ENCODE results near the gene ECI1. TPM values are rescaled to one million over a fixed set of nuclear protein-coding genes. Genes with fewer than 3 reads are reported as not detected.

The ECI1 gene
- total RNA-seq, 2 donors from 2014 or later = 71.8 to 108 TPM

GRCh38 chr16:2200313-2200712 is 51.1 kb downstream of the ECI1 start:
- Histone ChIP-seq H3K4me3 (no peak overlapping the region), H3K9me3 (no peaks in the 10 kb centered on the region), H3K27me3 (peaks cover 0 to 6% of the 10 kb centered on the region in 2 donors), H3K36me3 (no peaks in the 10 kb centered on the region), H3K4me1 (peaks cover 0 to 12% of the 10 kb centered on the region in 2 donors), H3K27ac (no peak overlapping the region)
- no peak for DNase-seq (ENCODE audit: low spot score)
- no peak for TF ChIP-seq CTCF (IDR thresholded peaks at IDR 0.05)

- Histone ChIP-seq H3K27me3 (peaks cover 0 to 6% of the 10 kb centered on the region in 2 donors), H3K36me3 (no peaks in the 10 kb centered on the region), H3K9me3 (no peaks in the 10 kb centered on the region), H3K4me3 (no peak overlapping the region), H3K4me1 (peaks cover 0 to 13% of the 10 kb centered on the region in 2 donors), H3K27ac (no peak overlapping the region)
- no peak for TF ChIP-seq CTCF (IDR thresholded peaks at IDR 0.05)
- DNase-seq (ENCODE audit: low spot score) = no peak
Measured at GRCh38 chr16:2199621-2200139, 51.7 kb downstream of the ECI1 start.

GRCh38 chr16:2199095-2199494 is 52.3 kb downstream of the ECI1 start:
- Histone ChIP-seq H3K9me3 (no peaks in the 10 kb centered on the region), H3K4me3 (no peak overlapping the region), H3K27ac (no peak overlapping the region), H3K4me1 (peaks cover 0 to 11% of the 10 kb centered on the region in 2 donors), H3K36me3 (no peaks in the 10 kb centered on the region), H3K27me3 (peaks cover 0 to 6% of the 10 kb centered on the region in 2 donors)
- no peak for DNase-seq (ENCODE audit: low spot score)
- TF ChIP-seq CTCF (IDR thresholded peaks at IDR 0.05) = no peak

GRCh38 chr16:2198283-2198682 is 53.1 kb downstream of the ECI1 start:
- DNase-seq (ENCODE audit: low spot score) = no peak
- H3K4me1 ChIP-seq = peaks cover 0 to 11% of the 10 kb centered on the region in 2 donors
- no peaks in the 10 kb centered on the region for H3K9me3 ChIP-seq
- H3K36me3 ChIP-seq = no peaks in the 10 kb centered on the region
- no peak overlapping the region for H3K4me3 ChIP-seq
- TF ChIP-seq CTCF (IDR thresholded peaks at IDR 0.05) = no peak
- H3K27me3 ChIP-seq = peaks cover 0 to 6% of the 10 kb centered on the region in 2 donors
- no peak overlapping the region for H3K27ac ChIP-seq

GRCh38 chr16:2197765-2198164 is 53.6 kb downstream of the ECI1 start:
- Histone ChIP-seq H3K4me1 (peaks cover 0 to 11% of the 10 kb centered on the region in 2 donors), H3K4me3 (no peak overlapping the region), H3K27me3 (peaks cover 0 to 6% of the 10 kb centered on the region in 2 donors), H3K36me3 (no peaks in the 10 kb centered on the region), H3K27ac (no peak overlapping the region), H3K9me3 (no peaks in the 10 kb centered on the region)
- no peak for TF ChIP-seq CTCF (IDR thresholded peaks at IDR 0.05)
- DNase-seq (ENCODE audit: low spot score) = no peak

GRCh38 chr16:2196981-2197511 is 54.3 kb downstream of the ECI1 start:
- Histone ChIP-seq H3K36me3 (no peaks in the 10 kb centered on the region), H3K4me1 (peaks cover 0 to 11% of the 10 kb centered on the region in 2 donors), H3K27ac (no peak overlapping the region), H3K4me3 (peak overlapping the region in 1 of 2 donors; percentile 42), H3K27me3 (peaks cover 0 to 6% of the 10 kb centered on the region in 2 donors), H3K9me3 (no peaks in the 10 kb centered on the region)
- DNase-seq (ENCODE audit: low spot score) = no peak
- TF ChIP-seq CTCF (IDR thresholded peaks at IDR 0.05) = no peak

Measured in right atrium auricular region (tissue), 2 donors.